H1 (cell line): ENCODE data around the gene RNF41. TPM values are rescaled to one million over a fixed set of nuclear protein-coding genes. Genes with fewer than 3 reads are reported as not detected.

Experiments used
- BACH1 ChIP-seq: IDR thresholded peaks from 2 replicates; pipeline ENCODE4 v1.6.1; 2012; ENCODE audit warnings: low read length, improper control_type of control experiment
- CHD1 ChIP-seq: IDR thresholded peaks from 2 replicates; pipeline ENCODE4 v1.6.1; 2012; ENCODE audit warnings: low read depth, low read length, improper control_type of control experiment
- CTBP2 ChIP-seq: IDR thresholded peaks from 2 replicates; pipeline ENCODE4 v1.7.0; 2011; ENCODE audit warnings: borderline replicate concordance, mild to moderate bottlenecking, moderate library complexity, mixed read lengths, low read length; ENCODE audit not compliant: insufficient read depth, insufficient read length
- FOSL1 ChIP-seq: IDR thresholded peaks from 2 replicates; pipeline ENCODE4 v1.6.1; 2011; ENCODE audit warnings: mild to moderate bottlenecking, low read depth, low read length, moderate library complexity; ENCODE audit not compliant: insufficient read depth
- HDAC2 ChIP-seq, 2 experiments: fragments of 300-600 bp in 1 of 2; sonication (generic) in 1 of 2; IDR thresholded peaks; 2 replicates each; pipeline ENCODE4 v1.6.1; 2011 to 2012; ENCODE audit warnings: low read depth in 2 of 2, low read length in 2 of 2, mild to moderate bottlenecking in 2 of 2, moderate library complexity in 2 of 2, borderline replicate concordance in 1 of 2, inconsistent platforms in 1 of 2
- MAFK ChIP-seq: IDR thresholded peaks from 2 replicates; pipeline ENCODE4 v1.6.1; 2012; ENCODE audit warnings: low read depth, mild to moderate bottlenecking, improper control_type of control experiment, low read length
- NANOG ChIP-seq: IDR thresholded peaks from 2 replicates; pipeline ENCODE4 v1.6.1; 2011; ENCODE audit warnings: low read length, low read depth, mild to moderate bottlenecking, inconsistent platforms; ENCODE audit not compliant: insufficient read depth, poor library complexity, severe bottlenecking
- RNF2 ChIP-seq: fragments of 200-900, 300-1000 bp; sonication (generic); IDR thresholded peaks from 2 replicates; pipeline ENCODE4 v1.7.1; 2016; ENCODE audit warnings: borderline replicate concordance, low read depth, mild to moderate bottlenecking, antibody characterized with exemption, low read length; ENCODE audit not compliant: poor library complexity, severe bottlenecking; ENCODE audit errors: missing control alignments
- SUZ12 ChIP-seq: fragments of 200-600 bp; sonication (generic); IDR thresholded peaks from 2 replicates; pipeline ENCODE4 v1.6.1; 2012; ENCODE audit warnings: mild to moderate bottlenecking, inconsistent platforms, low read length, moderate library complexity, mixed read lengths
- ZNF274 ChIP-seq: IDR thresholded peaks from 2 replicates; pipeline ENCODE4 v1.7.0; 2012; ENCODE audit warnings: low read length, borderline replicate concordance; ENCODE audit errors: extremely low read depth
- polyA plus RNA-seq, 7 experiments: library from polyadenylated mRNA; depleted of rRNA in 3 of 7; stranded (reverse) in 5 of 7; unstranded in 2 of 7; fragments of >200 nt in 5 of 7; fragments of 200-250 nt in 2 of 7; gene quantifications; 1 replicate in 5 of 7; 2 replicates in 1 of 7; 4 replicates in 1 of 7; pipeline versions ENCODE4 v1.2.1 to v1.2.3, GENCODE V29; 2011 to 2013; ENCODE audit warnings: missing spikeins in 2 of 7, mixed read lengths in 2 of 7
- total RNA-seq: library from RNA; stranded (reverse); fragmentation: NEBNext Ultra II Directional; extraction: Animal tissue kit (Norgen Biotek cat#: 25700); gene quantifications from 2 replicates; pipeline ENCODE4 v1.2.1, GENCODE V29; 2021

The RNF41 gene
- total and polyA plus RNA-seq, 2 of the 8 experiments (the other 6 are each of a cell fraction or from before 2014, with no cell fraction given): 55.5 to 98.6 TPM

DNA sequence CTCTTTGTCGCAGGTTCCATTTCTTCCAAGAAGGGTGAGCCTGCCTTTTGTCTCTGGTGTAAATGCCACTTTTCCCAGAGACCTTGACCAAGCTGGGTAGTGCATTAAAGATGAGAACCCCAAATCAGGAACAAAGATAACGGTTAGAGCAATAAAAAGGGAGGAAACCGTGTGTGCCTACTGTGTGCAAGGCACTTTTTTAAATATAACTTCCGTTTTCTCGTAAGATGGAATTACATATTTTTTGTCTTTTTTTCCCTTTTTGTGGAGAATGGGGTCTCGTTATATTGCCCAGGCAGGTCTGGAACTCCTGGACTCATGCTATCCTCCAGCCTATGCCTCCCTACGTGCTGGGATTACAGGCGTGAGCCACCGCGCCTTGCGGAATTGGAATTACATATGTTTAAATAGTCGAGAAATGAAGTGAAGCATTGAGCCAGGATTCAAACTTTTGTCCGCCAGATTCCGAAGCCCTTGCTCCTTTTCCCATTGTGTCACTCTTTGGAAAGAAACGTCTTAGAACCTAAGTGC, 1.9 kb upstream of the RNF41 start (continued):
- no peak for TF ChIP-seq SUZ12
- no peak for TF ChIP-seq FOSL1
- TF ChIP-seq RNF2: no peak
- no peak for TF ChIP-seq NANOG
- TF ChIP-seq ZNF274: no peak
- no peak for TF ChIP-seq CTBP2
- no peak for TF ChIP-seq BACH1
- TF ChIP-seq HDAC2 (IDR thresholded peaks at IDR 0.05; ENCODE audit: borderline replicate concordance in 1 of 2, low read depth in 2 of 2, low read length in 2 of 2): no peak
- no peak for TF ChIP-seq MAFK
- TF ChIP-seq CHD1: no peak
